HepG2 (cell line): ENCODE data around the gene ZNF574. TPM values are rescaled to one million over a fixed set of nuclear protein-coding genes. Genes with fewer than 3 reads are reported as not detected.

Experiments
- ARID5B ChIP-seq: IDR thresholded peaks from 2 replicates; pipeline ENCODE4 v1.4.0; 2020; ENCODE audit warnings: mild to moderate bottlenecking, missing genetic modification reagents
- LCORL ChIP-seq, 2 experiments: fragments of 450-650 bp in 1 of 2; sonication (generic) in 1 of 2; formaldehyde crosslinking in 1 of 2; IDR thresholded peaks; 2 replicates each; pipeline versions ENCODE4 v1.5.0 to v1.6.1; 2017 to 2020; ENCODE audit warnings: antibody characterized with exemption in 1 of 2, missing genetic modification reagents in 1 of 2
- MYC ChIP-seq: sonication (generic); formaldehyde crosslinking; IDR thresholded peaks from 2 replicates; pipeline ENCODE4 v1.9.0; 2021; ENCODE audit warnings: missing genetic modification reagents, borderline replicate concordance
- PAXIP1 ChIP-seq: sonication (generic); formaldehyde crosslinking; conservative IDR thresholded peaks from 2 replicates; pipeline ENCODE4 v1.4.0; 2020; ENCODE audit warnings: mild to moderate bottlenecking, missing genetic modification reagents, moderate library complexity
- TRIM22 ChIP-seq: fragments of 450-650 bp; IDR thresholded peaks from 2 replicates; pipeline ENCODE4 v1.6.1; 2017
- ZBTB7B ChIP-seq: sonication (generic); formaldehyde crosslinking; IDR thresholded peaks from 2 replicates; pipeline ENCODE4 v1.4.0; 2020; ENCODE audit warnings: missing genetic modification reagents
- ZNF562 ChIP-seq: sonication (generic); formaldehyde crosslinking; IDR thresholded peaks from 2 replicates; pipeline ENCODE4 v1.8.0; 2022; ENCODE audit warnings: missing genetic modification reagents, borderline replicate concordance
- ZNF598 ChIP-seq: sonication (generic); formaldehyde crosslinking; IDR thresholded peaks from 2 replicates; pipeline ENCODE4 v1.5.1; 2020; ENCODE audit warnings: mild to moderate bottlenecking, missing genetic modification reagents, borderline replicate concordance
- polyA plus RNA-seq, 8 experiments: library from polyadenylated mRNA; depleted of rRNA in 3 of 8; stranded (reverse) in 7 of 8; unstranded in 1 of 8; fragments of >200 nt; fragmentation: Illumina TruSeq in 4 of 8; extraction: Trizol in 4 of 8; gene quantifications; 2 replicates each; pipeline versions ENCODE4 v1.2.1 to v1.2.3, GENCODE V29; 2011 to 2016; ENCODE audit warnings: low read depth in 4 of 8, missing spikeins in 1 of 8, mixed read lengths in 1 of 8; ENCODE audit not compliant: insufficient read depth in 1 of 8
- total RNA-seq, 5 experiments: library from RNA; depleted of rRNA; stranded (reverse); fragments of >200 nt; fragmentation: Illumina TruSeq; extraction: Trizol; gene quantifications; 2 replicates each; pipeline ENCODE4 v1.2.3, GENCODE V29; 2016; ENCODE audit warnings: low read depth in 1 of 5

The ZNF574 gene
- total and polyA plus RNA-seq, 2 of the 13 experiments (the other 11 are each of a cell fraction or from before 2014, with no cell fraction given): 7.7 to 7.9 TPM

GRCh38 chr19:42093926-42094325 is 18.0 kb downstream of the ZNF574 start (continued):
- TF ChIP-seq PAXIP1 (no peak), ARID5B (CRISPR knock-in tag) (no peak), ZNF562 (no peak), TRIM22 (no peak), ZNF598 (CRISPR knock-in tag) (no peak), LCORL (IDR thresholded peaks at IDR 0.05) (no peak), LCORL (CRISPR knock-in tag; IDR thresholded peaks at IDR 0.05) (no peak), ZBTB7B (CRISPR knock-in tag) (no peak), MYC (CRISPR knock-in tag) (no peak)
